Adrenal gland (tissue), 5 donors: Measurements from ENCODE around the gene RPL5.

Source experiments
- CTCF ChIP-seq, 6 experiments: fragments of 450-650 bp in 4 of 6; fragments of 200-600 bp in 2 of 6; sonication (generic) in 1 of 6; IDR thresholded peaks; 1 replicate in 5 of 6; 2 replicates in 1 of 6; pipeline versions ENCODE4 v1.5.1 to v1.8.0; 2016 to 2021; ENCODE audit warnings: antibody characterized with exemption in 6 of 6, mild to moderate bottlenecking in 2 of 6, moderate library complexity in 1 of 6
- POLR2A ChIP-seq, 2 donors: fragments of 450-650 bp; IDR thresholded peaks; one replicate each; pipeline ENCODE4 v1.6.1; 2017; ENCODE audit warnings: antibody characterized with exemption in 2 of 2, mild to moderate bottlenecking in 2 of 2, moderate library complexity in 1 of 2
- donor health status: DM: no; HTN: no; CAD: no.

- TF ChIP-seq CTCF (IDR thresholded peaks at IDR 0.05) (no peak), POLR2A (IDR thresholded peaks at IDR 0.05) (no peak)
Observed at GRCh38 chr1:92791487-92792066, 40.3 kb upstream of the RPL5 start.
